ENCODE data around the gene ASXL1.

ASXL1 gene

DNA sequence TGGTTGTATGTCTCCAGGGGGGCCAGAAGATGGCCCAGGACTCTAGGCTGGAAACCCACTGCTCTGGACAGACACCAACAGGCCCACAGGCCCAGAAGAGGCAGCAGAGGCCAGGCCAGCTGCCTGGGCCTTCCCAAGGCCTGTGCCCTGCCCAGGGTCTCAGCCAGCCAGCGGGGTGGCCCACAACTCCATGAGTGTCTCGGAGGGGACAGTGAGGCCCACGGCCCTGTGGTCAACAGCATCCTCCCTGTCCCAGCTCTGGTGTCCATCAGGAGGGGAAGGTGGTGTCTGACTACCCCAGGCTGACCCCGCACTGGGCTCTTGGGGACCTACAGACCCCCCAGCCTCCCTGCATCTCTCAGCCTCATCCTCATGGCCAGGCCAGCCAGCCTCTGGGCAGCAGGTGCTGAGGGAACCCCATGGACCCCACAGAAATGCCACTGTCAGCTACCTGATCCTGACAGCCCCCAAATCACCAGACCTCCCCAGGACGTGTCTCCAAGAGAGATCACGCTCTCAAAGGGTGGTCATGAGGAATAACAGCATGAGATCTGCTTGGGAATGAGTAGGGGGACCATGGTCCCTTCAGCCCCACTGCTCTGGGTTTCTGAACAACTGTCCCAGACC is 114.6 kb downstream of the ASXL1 start:
- no peak overlapping the region for H3K4me3 ChIP-seq (ENCODE audit: low read depth, low read length)
- DNase-seq (ENCODE audit: low read depth) = no peak
- TF ChIP-seq, protein P1, sequence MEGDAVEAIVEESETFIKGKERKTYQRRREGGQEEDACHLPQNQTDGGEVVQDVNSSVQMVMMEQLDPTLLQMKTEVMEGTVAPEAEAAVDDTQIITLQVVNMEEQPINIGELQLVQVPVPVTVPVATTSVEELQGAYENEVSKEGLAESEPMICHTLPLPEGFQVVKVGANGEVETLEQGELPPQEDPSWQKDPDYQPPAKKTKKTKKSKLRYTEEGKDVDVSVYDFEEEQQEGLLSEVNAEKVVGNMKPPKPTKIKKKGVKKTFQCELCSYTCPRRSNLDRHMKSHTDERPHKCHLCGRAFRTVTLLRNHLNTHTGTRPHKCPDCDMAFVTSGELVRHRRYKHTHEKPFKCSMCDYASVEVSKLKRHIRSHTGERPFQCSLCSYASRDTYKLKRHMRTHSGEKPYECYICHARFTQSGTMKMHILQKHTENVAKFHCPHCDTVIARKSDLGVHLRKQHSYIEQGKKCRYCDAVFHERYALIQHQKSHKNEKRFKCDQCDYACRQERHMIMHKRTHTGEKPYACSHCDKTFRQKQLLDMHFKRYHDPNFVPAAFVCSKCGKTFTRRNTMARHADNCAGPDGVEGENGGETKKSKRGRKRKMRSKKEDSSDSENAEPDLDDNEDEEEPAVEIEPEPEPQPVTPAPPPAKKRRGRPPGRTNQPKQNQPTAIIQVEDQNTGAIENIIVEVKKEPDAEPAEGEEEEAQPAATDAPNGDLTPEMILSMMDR (IDR thresholded peaks at IDR 0.05; ENCODE audit: insufficient read depth, low read depth, low read length, missing control alignments) = no peak

- no peak for DNase-seq (ENCODE audit: low read depth)
- TF ChIP-seq, protein P1 (IDR thresholded peaks at IDR 0.05; ENCODE audit: insufficient read depth, low read depth, low read length, missing control alignments) = no peak
- H3K4me3 ChIP-seq (ENCODE audit: low read depth, low read length) = no peak overlapping the region
Measured at GRCh38 chr20:32473231-32474008, 115.3 kb downstream of the ASXL1 start.

DNA sequence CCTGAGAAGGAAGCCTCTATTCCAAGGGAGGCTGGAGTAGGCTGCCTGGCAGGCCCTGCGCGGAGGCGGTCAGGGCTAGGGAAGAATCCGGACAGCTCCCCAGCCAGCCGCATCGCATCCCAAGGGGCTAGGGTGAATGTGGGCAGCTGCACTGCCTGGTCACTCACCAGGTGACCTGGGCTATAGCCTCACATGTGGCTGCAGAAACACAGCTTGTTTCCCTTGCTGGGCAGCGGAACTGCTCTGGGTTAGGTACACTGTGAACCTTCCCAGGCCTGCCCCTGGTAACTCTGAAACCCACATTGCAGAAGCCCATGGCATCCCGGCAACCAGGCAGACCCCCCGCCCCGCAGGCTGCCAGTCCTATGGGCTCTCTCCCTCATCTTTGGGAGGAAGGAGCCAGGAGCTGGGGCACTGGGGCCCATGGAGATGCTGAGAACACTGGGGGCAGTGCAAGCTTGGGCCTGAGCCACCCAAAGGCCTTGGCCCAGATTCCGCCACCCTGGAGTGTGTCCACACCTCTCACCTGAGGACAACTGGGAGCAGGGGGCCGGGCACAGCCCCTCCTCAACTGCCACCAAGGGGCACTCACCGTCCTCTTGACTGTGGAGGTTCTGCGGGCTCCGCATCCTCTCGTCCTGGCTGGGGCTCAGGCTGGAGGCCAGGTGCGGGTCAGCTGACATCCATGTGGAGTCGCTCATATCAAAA is 116.0 kb downstream of the ASXL1 start:
- TF ChIP-seq, protein P1 (IDR thresholded peaks at IDR 0.05; ENCODE audit: insufficient read depth, low read depth, low read length, missing control alignments) = no peak
- no peak overlapping the region for H3K4me3 ChIP-seq (ENCODE audit: low read depth, low read length)
- DNase-seq (ENCODE audit: low read depth) = no peak

DNA sequence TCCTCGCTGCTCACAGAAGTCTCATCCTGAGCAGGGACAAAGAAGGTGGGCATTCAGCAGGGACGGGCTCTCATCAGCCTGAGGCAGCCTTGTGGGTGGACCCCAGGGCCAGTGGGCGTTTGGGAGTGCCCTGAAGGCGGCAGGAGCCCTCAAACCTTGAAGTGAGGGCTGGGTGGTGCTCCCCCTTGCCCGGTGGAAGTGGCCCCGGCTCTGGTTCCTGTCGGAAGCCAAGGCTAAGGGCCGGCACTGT is 116.5 kb downstream of the ASXL1 start:
- DNase-seq (ENCODE audit: low read depth) = no peak
- H3K4me3 ChIP-seq (ENCODE audit: low read depth, low read length) = no peak overlapping the region
- TF ChIP-seq, protein P1 (IDR thresholded peaks at IDR 0.05; ENCODE audit: insufficient read depth, low read depth, low read length, missing control alignments) = no peak

- TF ChIP-seq, protein P1 (IDR thresholded peaks at IDR 0.05; ENCODE audit: insufficient read depth, low read depth, low read length, missing control alignments) = no peak
- H3K4me3 ChIP-seq (ENCODE audit: low read depth, low read length) = no peak overlapping the region
- peak; percentile 25 for DNase-seq (ENCODE audit: low read depth)
Measured at GRCh38 chr20:32474967-32475811, 117.1 kb downstream of the ASXL1 start.

GRCh38 chr20:32476684-32477593 is 118.8 kb downstream of the ASXL1 start:
- no peak overlapping the region for H3K4me3 ChIP-seq (ENCODE audit: low read depth, low read length)
- TF ChIP-seq, protein P1 (IDR thresholded peaks at IDR 0.05; ENCODE audit: insufficient read depth, low read depth, low read length, missing control alignments) = no peak
- DNase-seq (ENCODE audit: low read depth) = no peak
